HG02884 (cell line): ENCODE measurements around the gene BHLHE40.

Experiments used
- ATAC-seq: cut with Tn5 transposase; IDR thresholded peaks from one replicate; pipeline ENCODE4 v1.9.1; 2021; ENCODE audit warnings: mild to moderate bottlenecking, moderate library complexity; ENCODE audit not compliant: unreplicated experiment

BHLHE40 gene

GRCh38 chr3:4997946-4998345, 18.7 kb downstream of the BHLHE40 start:
- no peak for ATAC-seq

- no peak for ATAC-seq
These were observed 20.4 kb downstream of the BHLHE40 start for GRCh38 chr3:4999531-5000184.

DNA sequence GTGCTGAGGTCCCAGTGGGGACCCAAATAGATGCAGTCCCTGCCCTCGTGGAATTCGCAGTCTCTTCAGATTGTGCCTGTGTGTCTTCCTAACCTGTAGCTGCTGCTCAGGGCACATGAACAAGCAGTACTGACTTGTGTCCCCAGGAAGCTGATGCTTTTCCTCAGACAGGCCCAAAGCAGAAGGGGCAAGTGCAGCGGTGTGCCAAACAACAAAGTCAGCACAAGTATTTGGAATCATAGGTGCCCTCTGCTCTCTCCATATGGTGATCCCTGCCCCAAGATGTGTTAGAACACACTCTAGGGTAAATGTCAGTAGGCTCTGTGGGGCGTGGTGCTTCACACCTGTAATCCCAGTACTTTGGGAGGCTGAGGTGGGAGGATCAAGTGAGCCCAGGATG, 21.9 kb downstream of the BHLHE40 start:
- ATAC-seq: no peak

DNA sequence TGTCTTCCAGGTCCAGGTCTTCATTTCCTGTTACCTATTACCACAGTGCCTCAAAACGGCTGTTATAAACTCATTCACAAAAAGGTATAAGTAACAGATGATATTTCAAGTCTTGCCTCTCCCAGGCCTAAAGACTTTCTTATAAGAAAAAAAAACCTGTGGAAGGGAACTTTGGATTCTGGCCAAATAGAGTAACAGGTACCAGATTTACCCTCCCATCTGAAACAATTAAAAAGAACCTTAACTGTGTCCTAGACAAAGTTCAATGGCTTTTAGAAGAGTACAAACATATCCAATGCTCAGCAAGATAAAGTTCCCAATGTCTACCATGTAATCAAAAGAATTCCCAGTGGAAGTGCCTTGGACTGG, 22.6 kb downstream of the BHLHE40 start:
- ATAC-seq: no peak

DNA sequence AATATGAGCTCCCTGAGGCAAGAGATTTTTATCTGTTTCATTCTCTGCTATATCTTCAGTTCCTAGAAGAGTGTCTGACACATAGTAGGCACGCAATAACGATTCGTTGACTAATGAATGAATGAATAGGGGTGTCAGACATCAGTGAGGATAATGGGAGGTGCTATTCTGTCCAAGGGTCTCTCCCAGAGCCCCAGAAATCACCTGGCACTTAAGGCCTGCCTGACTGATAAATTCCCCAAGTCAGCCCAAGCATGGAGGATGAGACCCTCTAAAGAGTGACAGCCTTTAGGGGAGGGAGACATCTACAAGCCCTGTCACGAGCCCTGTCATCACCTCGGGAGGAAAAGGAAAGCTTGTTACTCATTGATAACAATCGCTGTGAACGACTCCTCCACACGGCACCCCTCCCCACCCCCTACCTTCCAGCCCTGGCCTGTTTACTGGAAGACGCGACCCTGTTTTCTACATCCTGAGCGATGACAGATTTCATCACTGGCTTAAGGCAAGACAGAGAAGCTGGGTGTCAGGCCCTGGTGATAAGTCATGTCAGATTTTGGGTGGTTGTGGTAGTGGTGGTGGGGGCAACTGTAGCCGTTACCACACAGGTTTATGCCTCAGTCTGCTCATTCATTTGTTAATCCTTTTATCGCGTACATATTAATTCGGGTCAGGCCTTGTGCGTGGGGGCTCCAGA, 23.1 kb downstream of the BHLHE40 start:
- ATAC-seq: no peak

DNA sequence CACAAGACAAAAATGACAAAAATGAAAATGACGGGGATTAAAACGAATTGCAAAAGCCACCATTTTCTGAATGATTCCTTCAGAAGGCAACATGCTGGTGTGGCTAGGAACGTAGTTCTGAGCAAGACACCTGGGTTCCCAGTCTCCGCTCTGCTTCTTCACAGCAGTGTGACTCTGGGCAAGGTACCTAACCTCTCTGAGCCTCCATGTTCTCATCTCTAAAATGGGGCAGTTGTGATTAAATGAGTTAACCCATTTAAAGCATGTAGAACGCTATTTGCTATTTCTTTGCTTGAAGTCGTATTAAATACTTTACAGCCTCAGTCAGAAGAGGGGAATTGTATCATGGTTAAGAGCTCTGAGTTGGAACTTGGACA, 23.6 kb downstream of the BHLHE40 start:
- ATAC-seq: no peak

DNA sequence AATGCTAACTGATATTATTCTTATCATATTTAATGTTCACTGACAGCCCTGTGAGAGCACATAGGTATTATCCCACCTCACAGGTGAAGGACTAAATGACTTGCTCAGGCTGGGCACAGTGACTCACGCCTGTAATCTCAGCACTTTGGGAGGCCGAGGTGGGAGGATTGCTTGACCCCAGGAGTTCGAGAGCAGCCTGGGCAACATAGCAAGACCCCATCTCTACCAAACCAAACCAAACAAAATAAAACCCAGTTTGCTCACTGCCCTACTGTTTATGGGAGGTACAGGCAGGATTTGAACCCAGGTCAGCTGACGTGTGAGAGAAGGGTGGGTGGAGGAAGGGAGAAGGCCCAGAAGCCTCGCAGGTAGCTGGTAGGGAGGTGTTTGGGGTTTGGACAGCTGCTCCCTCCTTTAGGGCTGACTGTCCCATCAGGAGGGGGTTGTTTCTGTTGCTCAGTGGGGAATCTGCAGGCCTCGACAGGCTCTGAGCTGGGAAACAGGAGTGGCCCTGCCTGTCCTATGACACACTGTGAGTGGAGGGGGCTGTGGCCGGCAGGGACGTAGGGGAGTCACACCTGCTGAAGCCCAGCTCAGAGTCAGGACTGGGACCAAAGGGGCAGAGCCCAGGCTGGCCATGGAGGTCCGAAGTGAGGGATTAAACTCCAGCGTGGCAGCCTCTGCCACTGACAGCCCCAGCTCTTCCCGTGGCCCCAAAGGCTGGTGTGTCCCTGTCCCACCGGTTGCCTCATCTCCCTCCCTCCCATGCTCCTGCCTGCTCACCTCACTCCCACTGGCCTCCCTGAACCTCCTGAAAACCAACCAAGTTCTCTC, 25.3 kb downstream of the BHLHE40 start:
- no peak for ATAC-seq

GRCh38 chr3:5005367-5005766, 26.1 kb downstream of the BHLHE40 start:
- ATAC-seq: no peak

- peak; percentile 64 for ATAC-seq
These were observed 27.5 kb downstream of the BHLHE40 start for GRCh38 chr3:5006755-5007202.

- ATAC-seq: no peak
These were observed 28.6 kb downstream of the BHLHE40 start for GRCh38 chr3:5007873-5008272.

- ATAC-seq: no peak
These were observed 30.4 kb downstream of the BHLHE40 start for GRCh38 chr3:5009506-5010109.

DNA sequence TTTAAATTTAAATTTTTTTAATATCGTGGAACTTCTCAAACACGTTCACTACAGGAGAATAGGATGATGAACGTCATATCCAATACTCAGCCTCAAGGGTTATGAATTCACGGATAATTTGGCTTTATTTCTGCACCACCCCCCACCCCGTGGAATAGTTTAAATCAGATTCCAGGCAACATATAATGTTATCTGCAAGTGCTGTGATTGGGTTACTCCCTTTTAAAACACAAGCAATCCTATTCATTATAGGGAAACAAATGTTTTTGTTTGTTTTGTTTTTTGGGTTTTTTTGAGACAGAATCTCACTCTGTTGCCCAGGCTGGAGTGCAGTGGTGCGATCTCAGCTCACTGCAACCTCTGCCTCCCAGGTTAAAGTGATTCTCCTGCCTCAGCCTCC, 30.9 kb downstream of the BHLHE40 start:
- ATAC-seq: no peak

GRCh38 chr3:5010706-5011554, 31.7 kb downstream of the BHLHE40 start:
- no peak for ATAC-seq

DNA sequence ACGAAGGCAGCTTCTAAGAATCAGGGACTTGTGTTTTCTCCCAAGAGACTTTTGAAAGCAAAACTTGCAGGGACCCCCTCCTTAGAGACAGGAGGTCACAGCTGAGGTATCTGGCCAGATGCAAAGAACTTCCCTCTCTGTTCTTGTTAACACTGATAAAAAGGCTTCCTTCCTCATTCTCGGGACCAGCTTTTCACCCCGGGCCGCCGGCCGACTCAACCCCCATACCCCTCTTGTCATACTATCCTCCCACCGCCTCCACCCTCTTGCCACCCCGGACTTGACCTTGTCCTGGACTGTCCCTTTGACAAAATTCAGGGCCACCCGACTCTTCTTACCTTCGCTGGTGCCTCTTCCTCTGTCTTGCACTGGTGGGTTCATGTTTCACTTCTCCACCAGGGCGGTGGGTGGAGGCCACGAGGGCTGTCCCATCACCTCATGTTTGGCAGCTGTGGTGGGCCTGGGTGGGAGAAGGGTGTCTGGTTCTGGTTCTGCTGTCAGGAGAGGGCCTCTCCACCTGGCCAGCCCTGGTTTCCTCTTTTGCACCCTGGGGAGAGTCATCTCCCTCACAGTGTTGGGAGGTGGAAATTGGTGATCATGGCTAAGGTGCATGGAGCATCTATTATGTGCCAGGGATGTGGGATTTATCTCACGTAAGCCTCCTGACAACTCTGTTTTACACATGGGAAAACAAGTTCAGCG, 32.5 kb downstream of the BHLHE40 start:
- ATAC-seq: peak; percentile 51

GRCh38 chr3:5012367-5012766, 33.1 kb downstream of the BHLHE40 start:
- no peak for ATAC-seq

DNA sequence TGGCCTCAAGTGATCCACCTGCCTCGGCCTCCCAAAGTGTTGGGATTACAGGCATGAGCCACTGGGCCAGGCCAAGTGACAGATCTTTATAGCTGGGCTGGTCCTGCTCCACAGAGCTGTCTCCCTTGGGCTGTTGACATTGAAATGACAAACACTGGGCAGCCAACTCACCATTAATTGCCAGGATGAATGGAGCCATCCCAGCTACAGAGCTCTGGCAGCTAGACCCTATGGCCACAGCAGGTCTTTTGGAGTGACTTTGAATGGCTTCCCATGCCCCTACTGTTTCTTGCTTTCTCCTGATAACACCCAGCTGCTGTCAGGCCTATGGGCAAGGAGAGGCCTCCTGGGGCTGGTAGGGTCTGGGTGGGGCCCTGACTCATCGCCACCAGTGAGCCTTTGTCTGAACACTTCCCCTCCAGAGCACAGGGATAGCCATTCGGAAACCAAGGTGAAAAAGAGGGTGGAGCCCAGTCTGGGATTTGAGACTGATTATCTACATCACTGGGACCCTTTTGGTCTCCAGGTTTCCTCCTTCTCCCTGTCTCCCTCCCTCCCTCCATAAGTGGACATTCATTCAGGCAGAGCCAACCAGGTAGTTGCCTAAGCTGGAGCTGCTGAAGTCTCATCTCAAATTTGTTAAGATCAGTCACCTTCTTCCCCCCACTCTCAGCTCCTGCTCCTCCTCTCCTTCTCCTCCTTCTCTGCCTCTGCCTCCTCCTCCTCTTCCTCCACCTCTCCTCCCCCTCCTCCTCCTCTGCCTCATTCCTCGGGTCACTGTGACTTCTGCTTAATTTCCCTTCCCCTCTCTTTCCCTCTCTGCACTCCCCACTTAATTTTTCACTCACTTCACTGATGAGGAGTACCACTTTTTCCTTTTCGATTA, 34.0 kb downstream of the BHLHE40 start:
- no peak for ATAC-seq

GRCh38 chr3:5014391-5014790, 35.2 kb downstream of the BHLHE40 start:
- ATAC-seq: no peak

- no peak for ATAC-seq
These were observed 35.8 kb downstream of the BHLHE40 start for GRCh38 chr3:5015056-5015455.
